ENCODE results near the gene TET1.
A peak's percentile ranks its signal among the peaks of the same experiment; 100 is the strongest.
"Not testable (repeated sequence)": the region's sequence is repeated elsewhere in the genome, so short reads cannot be mapped to it uniquely, and the experiment has no call there.

Gene TET1

DNA sequence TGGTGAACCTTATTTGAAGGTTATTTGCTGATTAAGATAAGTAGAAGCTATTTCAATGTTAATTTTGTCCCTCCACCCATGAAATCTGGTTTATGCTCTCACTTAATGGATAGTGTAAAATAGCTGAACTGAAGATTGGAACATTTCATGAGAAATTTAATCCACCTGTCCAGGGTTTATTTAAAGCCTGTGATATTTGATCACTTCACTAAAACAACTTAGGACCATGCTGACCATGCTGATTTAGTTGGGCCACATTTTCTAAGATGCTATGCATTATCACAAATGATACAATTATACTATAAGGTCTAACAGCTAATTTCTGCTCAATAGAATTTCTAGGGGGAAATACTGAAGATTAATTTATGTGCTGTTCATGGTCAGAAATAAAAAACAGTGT is 53.8 kb downstream of the TET1 start:
- DNase-seq, result not testable (repeated sequence)

DNA sequence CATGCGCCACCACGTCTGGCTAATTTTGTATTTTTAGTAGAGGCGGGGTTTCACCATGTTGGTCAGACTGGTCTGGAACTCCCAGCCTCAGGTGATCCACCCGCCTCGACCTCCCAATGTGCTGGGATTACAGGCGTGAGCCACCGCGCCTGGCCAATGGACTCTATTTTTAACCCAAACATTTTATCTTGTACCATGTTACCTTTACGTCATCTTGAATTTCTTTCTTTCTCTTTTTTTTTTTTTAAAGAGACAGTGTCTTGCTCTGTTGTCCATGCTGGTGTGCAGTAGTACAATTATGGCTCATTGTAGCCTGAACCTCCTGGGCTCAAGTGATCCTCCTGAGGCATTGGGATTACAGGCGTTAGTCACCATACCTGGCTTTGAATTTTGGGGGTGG is 57.6 kb downstream of the TET1 start:
- not testable (repeated sequence) for DNase-seq

DNA sequence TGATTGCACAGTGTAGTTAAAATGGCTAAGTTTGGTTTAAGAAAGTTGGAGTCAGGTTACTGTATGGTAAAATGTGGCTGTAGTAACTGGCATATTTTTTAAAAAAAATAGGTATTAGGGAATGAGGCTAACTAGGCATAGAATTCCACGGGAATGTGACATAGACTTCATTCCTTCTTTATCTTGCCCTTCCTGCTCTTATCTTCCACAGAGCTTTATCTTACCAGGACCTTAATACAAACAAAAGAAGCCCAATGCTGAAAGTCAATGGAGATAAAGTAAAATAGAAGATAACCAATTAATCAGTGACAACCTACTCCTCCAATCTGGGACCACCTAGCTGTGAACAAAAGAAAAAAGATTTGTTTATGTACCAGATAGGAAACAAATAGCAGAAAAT is 58.1 kb downstream of the TET1 start:
- no peak for DNase-seq

DNA sequence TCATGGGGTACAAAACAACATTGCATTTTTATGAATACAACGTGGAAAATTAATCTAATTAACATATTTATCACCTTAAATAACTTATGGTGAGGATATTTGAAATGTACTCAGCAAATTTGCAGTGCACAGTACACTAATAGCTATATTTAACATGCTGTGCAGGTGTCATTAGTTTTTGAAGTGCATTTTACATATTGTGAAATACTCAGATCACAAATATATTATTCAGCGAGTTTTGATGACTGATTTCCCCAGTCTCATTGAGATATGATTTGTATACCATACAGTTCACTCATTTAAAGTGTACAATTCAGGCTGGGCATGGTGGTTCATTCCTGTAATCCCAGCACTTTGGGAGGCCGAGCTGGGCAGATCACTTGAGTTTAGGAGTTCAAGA is 59.5 kb downstream of the TET1 start:
- no peak for DNase-seq

DNA sequence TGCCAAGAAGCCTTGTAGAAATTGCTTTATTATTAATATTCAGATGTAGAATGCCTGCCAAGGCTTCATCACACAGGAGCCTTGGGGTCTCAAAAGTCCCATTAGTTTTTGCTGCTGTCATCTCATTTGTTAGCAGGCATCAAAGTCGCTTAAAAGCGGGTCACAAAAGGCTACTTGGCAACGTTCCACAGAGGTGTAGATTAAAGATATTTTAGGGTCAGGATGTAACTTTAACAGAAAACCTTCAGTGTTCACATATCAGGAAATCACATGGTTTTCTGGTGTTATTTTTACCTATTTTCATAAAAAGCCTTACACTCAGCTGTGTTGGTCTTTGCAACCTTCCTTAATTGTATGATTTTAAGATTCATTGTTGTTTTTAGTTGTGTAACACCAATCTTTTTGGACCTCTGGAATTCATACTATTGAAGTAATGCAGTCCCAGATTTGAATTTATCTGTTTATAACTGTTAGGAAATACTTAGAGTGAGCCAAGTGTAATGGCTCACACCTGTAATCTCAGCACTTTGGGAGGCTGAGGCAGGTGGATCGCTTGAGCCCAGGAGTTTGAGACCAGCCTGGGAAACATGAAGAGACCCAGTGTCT is 65.3 kb downstream of the TET1 start:
- peak in 1 of 5 experiments; percentile 26 for DNase-seq

DNA sequence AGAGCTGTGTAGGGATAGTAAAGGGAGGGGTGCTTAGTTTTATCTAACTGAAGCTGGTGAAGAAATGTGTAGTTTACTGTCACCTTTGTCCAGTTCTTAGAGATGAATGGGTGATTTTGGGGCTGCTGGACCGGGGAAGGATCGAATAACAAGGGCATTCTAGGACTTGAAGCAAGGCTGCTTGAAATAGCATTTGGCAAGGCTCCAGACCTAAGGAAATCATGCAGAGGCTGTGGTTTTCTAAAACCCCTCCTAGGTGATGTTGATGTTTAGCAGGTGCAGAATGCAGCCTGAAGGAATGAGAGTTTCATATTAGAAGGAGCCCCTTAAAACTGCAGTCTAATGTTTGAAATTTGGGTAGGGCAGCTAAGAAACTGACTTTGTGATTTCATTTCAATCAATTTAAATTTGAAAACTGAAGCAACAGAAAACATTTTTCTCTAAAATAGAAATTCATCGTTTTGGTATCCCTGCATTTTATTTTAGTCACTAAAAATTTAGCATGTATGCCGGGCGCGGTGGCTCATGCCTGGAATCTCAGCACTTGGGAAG is 68.5 kb downstream of the TET1 start:
- DNase-seq, result peak in 2 of 5 experiments; percentile 2 to 35

DNA sequence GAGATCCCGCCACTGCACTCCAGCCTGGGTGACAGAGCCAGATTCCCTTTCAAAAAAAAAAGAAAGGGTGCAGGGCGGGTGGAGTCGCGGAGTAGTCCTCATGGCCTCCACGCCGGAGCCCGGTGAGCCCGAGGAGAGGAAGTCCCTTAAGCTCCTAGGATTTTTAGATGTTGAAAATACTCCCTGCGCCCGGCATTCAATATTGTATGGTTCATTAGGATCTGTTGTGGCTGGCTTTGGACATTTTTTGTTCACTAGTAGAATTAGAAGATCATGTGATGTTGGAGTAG is 72.1 kb downstream of the TET1 start:
- DNase-seq, result not testable (repeated sequence)

DNA sequence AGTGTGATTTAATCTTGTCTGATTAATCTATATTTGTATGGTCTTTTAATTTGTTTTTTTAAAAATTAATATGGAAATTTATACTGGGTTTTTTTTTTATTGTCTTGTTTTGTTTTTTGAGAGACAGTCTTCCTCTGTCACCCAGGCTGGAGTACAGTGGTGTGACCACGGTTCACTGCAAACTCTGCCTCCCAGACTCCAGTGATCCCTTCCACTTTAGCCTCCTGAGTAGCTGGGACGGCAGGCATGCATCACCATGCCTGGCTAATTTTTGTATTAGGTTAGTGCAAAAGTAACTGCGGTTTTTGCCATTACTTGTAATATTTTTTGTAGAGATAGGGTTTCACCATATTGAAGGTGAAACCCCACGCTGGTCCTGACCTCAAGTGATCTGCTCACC is 73.1 kb downstream of the TET1 start:
- no peak for DNase-seq

DNA sequence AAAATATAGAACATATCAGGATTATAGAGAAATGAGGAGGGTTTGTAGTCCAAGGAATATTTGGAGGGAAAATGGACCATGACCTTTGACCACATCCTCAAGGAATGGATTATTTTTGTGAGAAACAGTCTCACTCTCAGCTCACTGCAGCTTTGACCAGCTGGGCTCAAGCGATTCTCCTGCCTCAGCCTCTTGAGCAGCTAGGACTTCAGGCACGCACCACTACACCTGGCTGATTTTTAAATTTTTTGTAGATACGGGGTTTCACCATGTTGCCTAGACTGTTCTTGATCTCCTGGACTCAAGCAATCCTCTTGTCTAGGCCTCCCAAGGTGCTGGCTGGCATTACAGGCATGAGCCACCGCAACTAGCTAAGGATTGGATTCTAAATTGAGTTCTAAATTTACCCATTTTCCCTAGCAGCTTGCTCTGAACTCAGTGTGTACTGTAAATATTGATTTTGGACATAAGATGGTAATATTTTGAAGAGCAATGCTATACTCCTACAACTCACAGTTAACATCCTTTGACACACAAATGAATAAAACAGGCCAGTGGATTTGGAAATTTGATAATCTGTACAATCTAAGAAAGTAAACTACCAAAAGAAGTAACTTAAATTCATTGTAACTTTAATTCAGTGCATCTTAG is 73.8 kb downstream of the TET1 start:
- no peak for DNase-seq

DNA sequence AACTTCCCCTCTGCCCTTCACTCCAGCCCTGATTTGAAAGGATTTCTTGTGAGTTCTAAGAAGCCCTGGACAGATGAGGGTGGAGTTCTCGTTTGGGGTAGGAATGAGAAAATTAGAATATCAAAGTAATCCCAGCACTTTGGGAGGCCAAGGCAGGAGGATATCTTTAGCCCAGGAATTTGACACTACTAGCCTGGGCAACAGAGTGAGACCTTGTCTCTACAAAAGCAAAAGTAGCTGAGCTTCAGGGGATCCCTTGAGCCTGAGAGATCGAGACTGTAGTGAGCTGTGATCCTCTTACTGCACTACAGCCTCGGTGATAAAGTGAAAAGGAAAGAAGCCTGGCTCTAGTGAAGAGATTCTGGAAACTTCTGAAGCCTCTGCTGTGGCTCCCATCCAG is 76.2 kb downstream of the TET1 start:
- no peak for DNase-seq

DNA sequence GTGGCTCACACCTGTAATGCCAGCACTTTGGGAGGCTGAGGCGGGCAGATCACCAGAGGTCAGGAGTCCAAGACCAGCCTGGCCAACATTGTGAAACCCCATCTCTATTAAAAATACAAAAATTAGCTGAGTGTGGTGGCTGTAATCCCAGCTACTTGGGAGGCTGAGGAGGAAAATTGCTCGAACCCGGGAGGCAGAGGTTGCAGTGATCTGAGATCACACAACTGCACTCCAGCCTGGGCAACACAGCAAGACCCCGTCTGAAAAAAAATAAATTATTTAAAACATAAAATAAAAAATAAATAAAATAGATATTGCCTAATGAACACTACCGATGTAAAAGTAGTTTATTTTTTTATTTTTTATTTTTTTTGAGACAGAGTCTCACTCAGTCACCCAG is 83.4 kb downstream of the TET1 start:
- DNase-seq, result not testable (repeated sequence)

DNA sequence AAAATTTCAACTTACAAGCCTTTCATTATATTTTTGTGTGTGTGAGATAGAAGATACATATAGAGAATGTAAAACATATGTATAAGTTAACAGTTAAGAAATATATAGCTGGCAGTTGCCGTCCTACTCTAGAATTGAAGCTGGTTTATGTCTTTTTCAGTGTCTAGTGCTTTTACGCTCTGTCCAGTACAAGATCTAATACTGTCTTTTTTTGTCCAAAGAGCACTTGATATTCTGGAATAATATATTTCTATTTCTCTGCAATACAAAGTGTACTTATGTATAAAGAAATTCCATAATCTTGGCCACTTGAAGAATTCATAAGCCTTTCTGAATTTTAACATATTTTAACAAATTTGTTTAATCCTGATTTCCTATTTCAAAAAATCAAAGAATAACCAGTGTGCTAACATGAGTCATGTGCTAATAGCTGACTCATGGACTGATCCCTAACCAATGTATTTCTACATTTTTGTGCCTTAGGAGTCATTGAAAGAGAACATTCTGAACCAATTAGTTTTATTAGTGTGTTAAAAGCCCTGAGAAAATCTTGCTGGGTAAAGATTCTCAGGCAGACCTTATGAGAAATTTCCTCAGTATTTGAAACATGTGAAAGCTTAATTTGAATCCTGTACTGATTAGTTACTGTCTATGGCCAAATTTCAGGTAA is 87.7 kb downstream of the TET1 start:
- no peak for DNase-seq

DNA sequence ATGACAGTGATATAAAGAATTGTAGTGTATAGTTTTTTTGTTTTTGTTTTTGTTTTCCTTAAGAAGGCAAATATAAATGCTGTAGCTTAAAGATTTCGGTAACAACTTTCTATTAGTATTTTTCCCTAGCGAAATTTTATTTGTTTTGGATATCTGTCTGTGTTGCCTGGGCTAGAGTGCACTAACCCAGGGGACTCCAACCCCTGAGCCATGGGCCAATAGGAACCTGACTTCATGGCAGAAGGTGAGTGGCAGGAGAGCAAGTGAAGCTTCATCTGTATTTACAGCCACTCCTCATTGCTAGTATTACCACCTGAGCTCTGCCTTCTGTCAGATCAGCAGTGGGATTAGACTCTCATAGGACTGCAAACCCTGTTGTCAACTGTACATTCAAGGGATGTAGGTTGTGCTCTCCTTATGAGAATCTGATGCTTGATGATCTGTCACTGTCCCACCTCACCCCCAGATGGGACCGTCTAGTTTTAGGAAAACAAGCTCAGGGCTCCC is 95.5 kb downstream of the TET1 start:
- no peak for DNase-seq

DNA sequence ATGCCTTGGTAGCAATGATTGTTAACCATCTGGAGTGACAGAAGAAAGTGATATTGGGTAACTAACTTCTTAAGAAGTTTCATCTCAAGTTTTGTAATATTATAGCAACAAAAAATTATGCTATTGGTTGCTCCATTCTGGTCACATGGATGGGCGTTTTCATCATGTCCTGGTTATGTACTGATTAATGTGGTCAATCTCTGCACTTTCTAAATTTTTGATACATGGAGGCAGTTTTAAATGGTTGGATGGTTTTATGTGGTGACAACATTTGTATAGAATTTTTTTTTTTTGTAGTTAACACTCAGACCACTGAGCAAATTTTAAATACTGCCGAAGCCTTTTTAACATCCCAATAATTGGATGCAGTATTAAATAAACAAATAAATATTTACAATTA is 105.7 kb downstream of the TET1 start:
- no peak for DNase-seq

DNA sequence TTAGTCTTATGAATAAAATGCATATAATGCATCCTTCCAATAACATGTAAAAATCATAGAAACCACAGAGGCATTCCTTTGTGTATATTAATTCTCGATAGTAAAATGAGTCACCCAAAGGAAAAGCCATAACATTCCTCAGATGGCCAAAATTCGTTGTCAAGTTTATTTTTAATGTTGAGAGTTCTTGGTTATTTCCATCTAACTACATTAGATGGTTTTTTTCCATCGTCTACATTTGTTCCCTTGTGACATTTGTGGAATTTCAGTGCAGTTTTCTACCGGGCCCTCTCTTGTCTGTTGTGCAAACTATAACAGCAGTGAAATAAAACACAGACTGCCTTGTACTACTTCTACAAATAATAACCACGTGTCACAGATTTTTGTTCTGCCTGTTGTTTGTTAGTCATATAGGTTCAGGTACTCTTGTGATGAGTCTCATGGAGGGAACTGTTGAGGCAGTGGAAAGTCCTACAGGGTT is 106.2 kb downstream of the TET1 start:
- DNase-seq, result no peak

DNA sequence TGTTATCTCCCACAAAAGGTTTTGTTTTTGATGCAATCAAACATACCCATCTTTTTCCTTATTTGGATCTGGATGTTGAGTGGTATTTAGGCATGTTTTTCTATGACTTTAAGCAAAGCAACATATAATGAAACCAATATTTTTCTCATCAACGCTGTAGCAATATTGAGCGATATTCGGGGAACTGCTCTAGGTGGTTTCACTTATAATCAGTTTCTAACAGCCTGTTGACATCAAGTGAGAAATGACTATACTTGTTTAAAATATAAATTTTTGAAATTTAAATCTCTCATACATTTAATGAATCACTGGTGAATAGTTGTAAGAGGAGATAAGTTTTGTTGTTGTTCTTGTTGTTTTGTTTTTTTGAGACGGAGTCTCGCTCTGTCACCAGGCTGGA is 108.1 kb downstream of the TET1 start:
- peak in 1 of 5 experiments; percentile 34 for DNase-seq

DNA sequence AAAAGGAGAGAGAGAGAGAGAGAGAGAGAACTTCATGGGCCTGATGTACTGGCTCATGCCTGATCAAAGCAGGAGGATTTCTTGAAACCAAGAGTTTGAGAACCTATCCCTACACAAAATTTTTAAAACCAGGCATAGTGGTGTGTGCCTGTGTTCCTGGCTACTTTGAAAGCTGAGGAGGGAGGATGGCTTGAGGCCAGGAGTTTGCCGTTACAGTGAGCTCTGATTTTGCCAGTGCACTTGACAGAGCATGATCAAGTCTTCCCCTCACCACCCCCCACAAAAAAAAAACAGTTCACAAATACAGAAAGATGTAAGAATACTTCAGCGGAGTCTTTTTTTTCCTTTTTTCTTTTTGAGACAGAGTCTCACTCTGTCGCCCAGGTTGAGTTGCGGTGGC is 108.8 kb downstream of the TET1 start:
- DNase-seq, result no peak

DNA sequence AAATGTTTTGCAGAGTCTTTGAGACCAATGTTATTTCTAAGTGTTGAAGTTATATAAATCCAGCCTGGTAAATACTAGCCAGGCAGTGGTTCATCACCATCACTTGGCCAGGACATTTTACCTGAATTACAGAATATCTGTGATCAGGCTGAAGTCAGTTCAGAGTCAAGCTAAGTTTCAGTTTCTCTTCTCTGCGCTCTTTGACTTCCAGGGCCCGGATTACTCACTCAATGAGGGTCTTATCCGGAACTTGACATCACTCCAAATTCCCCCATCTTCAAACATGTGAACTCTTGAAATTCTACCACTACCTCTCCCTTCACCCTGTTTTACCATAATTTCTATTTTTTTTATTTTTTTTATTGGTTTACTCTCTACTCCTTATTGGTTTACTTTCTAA is 124.3 kb downstream of the TET1 start:
- peak in 2 of 5 experiments; percentile 17 to 66 for DNase-seq

DNA sequence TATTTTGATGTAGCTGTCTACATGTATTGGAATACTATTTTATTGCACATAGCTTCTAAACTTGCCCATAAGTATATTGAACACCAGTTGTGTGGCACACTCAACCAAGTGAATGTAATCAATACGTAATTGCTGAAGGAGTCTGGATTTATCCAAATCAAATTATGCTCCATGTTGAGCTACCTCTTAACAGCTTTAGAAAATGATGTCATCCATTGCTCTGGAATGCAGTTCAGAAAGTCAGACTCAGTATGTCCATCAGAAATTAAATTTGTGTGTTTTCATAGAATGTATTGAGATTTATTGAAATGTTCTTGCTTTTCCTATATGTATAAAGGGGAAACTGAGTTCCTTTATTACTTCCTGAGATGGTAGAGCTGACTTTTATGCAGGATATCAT is 135.9 kb downstream of the TET1 start:
- DNase-seq, result no peak

DNA sequence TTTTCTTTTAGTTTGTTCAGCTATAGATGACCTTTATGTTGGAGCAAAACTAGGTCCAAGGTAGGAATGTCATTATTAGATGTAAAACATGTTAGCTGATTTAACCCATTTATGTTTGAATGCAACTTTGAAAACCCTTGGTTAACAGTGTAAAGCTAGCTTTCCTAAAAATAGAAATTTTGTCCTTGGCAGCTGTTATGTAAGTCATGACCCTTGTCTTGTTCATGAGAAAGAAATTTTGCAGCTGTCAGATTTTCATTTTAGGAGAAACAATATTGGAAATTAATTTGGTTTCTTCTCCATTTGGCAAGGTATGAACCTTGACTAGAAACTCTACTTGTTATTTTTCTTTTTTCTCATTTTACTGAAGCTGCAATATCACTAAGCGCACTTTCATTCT is 137.0 kb downstream of the TET1 start:
- DNase-seq, result no peak

DNA sequence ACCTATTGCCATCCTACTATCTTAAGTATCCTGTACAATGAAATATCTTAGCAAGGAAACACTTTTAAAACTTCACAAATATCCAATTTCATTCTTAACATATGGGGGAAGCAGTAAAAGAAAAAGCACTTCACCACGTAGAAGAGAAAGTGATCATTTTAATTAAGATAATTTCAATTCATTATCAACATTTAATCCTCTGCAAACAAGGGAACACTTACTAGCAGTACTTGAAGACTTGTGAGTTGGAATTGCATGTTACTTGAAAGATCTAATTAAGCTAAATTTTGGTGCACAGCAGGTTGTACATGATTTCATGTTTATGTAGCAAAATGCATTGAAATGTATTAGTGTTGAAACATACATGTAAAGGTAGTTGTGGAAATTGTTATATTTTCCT is 140.1 kb downstream of the TET1 start:
- DNase-seq, result no peak

DNA sequence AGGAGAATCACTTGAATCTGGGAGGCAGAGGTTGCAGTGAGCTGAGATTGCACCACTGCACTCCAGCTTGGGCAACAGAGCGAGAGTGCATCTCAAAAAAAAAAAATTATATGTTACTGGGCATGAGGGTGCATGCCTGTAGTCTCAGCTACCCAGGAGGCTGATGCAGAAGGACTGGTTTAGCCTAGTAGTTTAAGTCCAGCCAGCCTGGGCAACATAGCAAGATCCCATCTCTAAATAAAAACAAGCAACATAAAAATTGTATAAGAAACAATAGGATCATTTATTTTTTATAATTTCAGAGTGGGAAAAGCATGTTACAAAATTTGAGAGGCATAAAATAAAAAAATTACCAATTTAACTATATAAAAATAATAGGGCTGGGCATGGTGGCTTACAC is 145.4 kb downstream of the TET1 start:
- no peak for DNase-seq

DNA sequence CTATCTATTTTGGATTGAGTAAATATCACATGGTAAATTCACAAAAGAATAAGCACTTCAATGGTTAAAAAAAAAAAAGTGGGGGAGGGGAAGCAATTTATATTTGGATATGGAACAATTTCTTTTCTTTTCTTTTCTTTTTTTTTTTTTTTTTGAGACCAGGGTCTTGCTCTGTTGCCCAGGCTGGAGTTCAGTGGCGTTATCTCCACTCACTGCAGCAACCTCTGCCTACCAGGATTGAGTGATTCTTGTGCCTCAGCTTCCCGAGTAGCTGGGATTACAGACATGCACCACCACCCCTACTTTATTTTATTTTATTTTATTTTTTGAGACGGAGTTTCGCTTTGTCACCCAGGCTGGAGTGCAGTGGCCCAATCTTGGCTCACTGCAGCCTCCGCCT is 148.8 kb downstream of the TET1 start:
- DNase-seq, result not testable (repeated sequence)

DNA sequence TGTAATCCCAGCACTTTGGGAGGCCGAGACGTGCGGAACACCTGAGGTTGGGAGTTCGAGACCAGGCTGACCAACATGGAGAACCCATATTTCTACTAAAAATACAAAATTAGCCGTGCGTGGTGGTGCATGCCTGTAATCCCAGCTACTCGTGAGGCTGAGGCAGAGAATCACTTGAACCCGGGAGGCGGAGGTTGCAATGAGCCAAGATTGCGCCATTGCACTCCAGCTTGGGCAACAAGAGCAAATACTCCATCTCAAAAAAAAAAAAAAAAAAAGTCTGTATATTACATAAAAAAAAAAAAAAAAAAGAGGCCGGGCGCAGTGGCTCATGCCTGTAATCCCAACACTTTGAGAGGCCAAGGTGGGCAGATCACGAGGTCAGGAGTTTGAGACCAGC is 152.9 kb downstream of the TET1 start:
- DNase-seq, result not testable (repeated sequence)
